Left hindlimb (tissue), 1 donor: ENCODE measurements around the gene CEP19.
"Not testable (repeated sequence)": the region's sequence is repeated elsewhere in the genome, so short reads cannot be mapped to it uniquely, and the experiment has no call there.

ENCODE experiments used
- DNase-seq: peaks from one replicate; pipeline ENCODE4 v3.0.0-alpha.2; 2018

Gene CEP19, protein sequence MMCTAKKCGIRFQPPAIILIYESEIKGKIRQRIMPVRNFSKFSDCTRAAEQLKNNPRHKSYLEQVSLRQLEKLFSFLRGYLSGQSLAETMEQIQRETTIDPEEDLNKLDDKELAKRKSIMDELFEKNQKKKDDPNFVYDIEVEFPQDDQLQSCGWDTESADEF

DNA sequence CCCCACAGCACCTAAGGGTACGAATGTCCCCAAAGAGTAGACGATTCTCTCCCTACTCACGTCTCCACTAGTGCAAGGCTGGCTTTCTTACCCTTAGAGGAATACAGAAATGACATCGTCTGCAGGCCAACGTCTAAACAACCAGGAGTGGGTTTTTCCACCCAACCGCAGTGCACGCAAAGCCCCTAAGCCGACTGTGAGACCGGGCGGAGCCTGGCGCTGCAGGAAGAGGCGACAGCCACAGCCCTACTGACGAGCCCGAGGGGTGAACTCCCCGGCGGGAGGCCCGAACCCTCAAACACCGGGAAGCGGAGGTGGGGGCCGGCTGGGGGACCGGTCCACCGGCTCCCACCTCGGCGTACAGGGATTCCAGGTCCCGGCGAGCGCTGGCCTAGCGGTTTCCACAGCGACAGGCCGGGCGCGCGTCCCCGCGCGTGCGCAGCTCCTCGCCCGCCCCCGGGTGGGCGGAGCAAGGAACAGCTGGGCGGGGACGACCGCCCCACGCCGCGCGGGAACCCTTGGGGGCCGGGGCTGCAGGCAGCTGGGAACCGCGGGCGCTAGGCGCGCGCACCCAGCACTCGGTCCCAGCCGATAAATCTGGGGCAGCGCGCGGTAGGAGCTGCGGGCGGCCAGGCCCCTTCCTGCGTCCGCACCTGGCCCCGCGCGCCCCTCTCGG is at the start of gene CEP19, which contains the start of gene PIGX:
Gene CEP19, minus strand, starts transcription at position 413 of the 676 bp plus-strand sequence. CDS start 3,593 bp downstream, outside the sequence.
Gene PIGX, plus strand, starts transcription at position 540 of the 676 bp plus-strand sequence.
- DNase-seq, result peak; percentile 91

DNA sequence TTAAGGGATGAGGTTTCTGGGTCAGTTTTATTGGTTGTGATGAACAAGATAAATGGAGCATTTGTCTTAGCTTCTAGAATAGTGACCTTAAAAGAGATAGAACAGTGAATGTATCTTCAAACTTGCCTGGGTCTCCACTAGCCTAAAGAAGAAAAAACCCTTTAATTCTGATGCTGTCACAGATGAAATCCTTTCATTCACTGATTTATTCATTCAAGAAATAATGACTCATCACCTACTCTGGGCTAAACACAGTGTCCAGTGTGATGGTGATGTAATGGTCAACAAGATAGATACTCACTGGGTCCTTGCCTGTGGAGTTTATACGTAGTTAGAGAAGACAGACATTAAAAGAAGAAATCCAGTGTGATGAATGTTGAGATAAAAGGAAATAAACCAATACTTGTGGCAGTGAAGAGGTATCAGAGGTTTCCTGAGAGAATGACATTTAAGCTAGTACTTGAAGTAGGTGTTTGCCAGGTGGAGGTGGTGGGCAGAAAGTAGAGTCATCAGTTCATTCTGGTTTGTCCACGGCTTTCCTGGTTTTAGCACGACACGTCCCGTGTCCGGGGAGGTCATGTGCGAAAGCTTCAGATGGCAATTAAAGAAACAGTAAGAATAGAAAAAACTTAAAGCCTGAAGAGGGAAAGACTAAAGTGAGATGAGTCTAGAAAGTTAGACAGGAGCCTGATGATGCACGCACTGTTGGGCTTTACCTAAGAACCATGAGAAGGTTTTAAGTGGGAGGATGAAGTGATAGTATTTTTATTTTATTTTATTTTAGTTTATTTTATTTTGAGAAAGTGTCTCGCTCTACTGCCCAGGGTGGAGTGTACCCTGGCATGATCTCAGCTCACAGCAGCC is 46.1 kb upstream of the CEP19 start:
- DNase-seq, result no peak

DNA sequence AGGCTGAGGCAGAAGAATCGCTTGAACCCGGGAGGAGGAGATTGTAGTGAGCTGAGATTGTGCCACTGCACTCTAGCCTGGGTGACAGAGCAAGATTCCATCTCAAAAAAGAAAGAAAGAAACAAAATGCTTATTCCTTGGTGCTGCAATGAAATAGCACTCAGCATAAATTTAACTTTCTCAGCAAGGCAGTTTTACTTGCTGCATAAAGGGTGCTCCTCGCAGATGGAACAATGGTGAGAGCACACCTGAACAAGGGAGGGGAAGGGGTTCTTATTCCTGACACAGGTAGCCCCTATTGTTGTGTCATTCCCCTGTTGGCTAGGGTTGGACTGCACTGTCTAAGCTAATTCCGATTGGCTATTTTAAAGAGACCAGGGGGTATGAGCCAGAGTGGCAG is 44.7 kb upstream of the CEP19 start:
- DNase-seq, result no peak

DNA sequence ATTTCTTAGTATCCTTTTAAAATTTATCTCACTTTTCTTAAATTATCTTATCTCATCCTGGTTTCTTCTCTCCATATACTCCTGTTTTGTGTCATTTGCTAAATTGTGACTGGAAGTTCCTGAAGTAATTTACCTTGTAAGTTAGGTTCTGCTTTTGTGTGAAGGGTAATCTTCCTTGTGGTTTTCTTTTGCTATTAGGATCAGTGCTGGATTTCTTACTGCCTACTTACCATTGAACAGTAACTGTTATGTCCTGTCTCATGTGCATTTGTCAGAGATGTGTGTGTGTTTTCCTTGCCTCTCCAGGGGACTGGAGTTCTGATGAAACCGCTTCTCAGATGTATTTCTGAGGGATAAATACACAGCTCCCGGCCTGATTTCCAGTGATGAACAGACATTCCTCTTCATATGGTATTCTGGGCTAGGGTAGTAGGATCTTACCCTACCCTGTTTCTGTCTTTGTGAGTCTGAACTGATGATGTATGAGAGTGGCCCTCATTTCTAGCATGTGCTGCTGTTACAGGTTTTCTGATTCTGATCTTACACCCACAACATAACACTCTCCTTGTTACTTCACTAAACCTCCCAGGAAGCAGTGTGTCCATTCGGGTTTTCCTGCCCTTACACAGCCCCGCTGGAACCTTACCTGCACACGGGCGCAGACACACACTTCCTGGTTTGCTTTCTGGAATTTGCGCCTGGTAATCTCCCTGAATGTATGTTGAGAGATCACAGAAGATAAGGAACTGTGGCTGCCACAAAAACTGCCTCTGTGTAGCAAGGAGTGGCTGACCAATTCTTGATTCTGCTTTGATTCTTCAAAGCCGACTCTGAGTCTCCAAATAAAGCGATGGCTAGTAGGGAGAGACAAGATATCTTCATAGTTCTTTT is 42.3 kb upstream of the CEP19 start:
- no peak for DNase-seq

DNA sequence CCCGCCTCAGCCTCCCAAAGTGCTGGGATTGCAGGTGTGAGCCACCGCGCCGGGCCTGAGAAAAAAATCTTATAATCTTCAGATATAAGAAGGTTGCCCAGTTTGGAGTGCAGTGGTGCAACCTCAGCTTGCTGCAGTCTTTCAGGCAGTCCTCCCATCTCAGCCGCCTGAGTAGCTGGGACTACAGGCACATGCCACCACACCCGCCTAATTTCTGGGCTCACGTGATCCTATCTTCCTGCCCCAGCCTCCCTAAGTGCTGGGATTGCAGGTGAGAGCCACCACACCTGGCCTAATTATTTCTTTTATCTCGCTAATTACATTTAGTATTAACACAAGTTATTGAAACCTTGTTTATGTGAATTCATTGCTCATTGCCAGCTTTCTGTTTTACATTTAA is 41.2 kb upstream of the CEP19 start:
- DNase-seq, result no peak

DNA sequence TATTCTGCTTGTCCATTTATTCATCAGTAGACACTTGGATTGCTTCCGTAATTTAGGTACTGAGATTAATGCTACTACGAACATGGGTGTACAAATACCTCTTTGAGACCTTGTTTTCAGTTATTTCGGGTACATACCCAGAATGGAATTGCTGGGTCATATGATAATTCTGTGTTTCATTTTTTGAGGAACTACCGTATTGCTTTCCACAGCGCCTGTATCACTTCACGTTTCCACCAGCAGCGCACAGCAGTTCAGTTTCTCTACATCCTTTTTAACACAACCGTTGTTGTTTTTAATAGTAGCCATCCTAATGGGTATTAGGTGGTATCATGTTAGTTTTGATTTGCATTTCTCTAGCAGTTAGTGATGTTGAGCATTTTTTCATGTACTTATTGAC is 37.1 kb upstream of the CEP19 start:
- no peak for DNase-seq

DNA sequence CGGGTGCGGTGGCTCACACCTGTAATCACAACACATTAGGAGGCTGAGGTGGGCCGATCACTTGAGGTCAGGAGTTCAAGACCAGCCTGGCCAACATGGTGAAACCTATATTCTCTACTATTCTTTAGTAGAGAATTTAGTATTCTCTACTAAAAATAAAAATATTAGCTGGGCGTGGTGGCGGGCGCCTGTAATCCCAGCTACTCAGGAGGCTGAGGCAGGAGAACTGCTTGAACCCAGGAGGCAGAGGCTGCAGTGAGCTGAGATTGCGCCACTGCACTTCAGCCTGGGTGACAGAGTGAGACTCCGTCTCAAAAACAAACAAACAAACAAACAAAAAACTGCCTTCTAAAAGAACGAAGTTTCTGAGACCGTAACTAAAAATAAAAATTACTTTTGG is 31.5 kb upstream of the CEP19 start:
- not testable (repeated sequence) for DNase-seq

DNA sequence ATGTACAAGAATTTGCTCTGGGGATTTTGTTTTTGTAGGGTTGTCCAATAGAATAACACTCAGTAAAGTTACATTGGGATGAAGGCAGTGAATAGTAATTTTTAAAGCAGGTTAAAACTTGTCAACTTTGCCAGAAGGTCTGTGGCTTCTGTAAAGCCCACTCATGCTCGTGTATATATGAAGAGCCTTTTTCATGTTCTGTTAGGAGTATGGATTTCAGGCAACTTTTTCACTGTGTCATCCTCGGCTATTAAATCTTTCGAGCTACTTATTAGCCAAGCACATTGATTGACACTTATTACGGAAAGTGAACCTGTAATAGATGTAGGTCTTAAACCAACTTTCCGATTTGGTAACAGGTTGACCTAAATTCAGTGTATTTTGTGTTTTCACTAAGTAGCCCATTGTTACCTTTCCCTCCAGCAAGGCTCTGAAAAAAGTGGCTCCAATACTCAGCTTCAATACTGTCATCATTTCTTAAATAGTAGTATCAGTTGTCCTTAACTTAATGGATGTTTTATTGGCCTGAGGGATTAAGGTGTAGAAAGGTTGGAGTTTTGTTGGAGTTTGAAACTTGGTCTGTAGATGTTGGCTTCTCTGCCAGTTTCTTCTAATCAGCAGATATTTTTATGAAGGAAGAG is 29.3 kb upstream of the CEP19 start:
- no peak for DNase-seq

DNA sequence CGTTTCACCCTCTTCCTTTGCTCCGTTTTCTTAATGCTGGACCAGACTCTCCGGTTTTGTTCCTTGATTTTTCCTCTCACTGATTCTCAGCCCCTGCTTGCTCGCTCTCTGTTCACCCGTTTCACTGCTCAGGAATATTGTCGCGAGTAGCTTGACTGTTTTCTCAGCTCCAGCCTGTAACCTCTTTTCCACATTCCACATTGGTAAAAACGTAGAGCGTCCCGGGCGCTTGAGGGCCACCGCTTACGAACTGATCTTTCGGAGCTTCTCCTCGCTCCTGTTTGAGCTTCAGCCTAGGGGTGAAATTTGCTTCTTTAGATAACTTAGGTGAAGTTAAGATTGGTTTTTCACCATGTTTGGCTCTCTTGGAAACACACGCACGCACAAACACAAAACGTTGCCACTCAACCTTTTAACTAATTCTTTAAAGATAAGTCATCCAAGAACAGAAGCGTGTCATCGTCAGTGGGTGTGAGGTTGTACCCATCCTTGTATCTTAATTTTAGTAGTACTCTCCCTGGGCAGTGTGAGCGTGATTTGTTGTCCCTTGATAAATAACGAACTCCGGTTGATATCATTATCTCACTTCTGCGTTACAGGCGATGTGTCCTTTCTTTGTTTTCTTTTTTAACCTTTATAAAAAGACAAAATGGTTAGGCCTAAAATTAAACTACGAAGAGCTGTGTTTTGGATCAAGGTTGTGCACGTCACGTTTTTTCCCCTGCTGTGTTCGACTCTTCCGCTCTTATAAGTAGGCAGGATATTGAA is 28.6 kb upstream of the CEP19 start:
- DNase-seq, result peak; percentile 57

DNA sequence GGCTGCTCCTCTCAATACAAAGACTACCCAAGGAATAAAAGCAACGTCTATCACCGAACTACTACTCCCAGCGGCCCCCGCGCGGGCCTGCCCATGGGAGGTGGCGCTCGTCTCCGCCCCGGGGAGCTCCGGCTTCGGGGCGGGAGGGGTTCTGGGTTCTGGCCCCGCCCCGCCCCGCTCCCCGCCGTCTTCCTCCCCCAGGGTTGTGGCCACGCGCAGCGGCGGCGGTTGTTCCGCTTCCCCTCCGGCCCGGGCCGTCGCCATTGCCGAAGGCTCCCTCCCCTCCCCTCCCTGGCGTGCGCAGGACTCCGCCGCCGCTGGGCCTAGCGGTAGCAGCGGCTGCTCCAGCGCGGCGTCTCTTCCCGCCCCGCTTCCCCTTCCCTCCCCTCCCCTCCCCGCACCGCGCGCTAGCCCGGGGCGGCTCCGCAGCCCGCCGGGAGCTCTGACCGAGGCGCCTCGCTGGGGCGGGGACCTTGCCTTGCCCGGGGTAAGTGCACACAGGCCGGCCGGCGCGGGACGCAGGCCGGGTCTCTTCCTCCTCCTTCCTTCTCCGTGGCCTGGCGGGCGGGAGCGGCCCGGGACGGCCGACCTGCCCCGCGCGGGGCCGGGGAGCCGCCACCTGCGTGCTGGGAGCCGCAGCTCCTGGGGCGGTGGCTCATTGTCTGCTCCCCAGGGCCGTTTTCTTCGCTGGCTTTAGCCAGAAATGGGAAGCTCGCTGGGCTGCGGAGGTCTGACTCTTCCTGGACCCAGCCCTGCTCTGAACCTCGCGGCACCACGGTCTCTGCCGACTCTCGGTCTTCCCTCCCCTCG is 27.8 kb upstream of the CEP19 start, which contains the start of gene PAK2:
Gene PAK2, plus strand, starts transcription at position 187 of the 810 bp plus-strand sequence. CDS start 42,790 bp downstream, outside the sequence.
- peak; percentile 94 for DNase-seq

DNA sequence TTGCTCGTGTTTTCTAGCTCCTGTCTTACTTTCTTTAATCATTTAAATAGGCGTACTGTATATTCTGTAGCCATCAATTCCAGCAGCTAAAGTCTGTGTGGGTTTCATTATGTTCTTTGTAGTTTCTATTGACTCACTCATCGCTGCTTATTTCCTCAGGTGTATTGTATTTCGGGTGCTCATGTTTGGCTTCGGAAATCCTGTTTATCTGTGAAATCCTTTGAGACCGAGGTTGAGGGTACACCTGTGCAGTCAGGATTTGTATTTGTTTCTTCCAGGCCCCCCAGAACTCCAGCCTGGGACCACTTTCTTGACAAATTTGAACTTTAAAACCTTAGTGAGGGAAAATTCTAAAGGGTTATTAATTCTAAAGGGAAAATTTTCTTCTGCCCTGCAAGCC is 25.6 kb upstream of the CEP19 start:
- no peak for DNase-seq

DNA sequence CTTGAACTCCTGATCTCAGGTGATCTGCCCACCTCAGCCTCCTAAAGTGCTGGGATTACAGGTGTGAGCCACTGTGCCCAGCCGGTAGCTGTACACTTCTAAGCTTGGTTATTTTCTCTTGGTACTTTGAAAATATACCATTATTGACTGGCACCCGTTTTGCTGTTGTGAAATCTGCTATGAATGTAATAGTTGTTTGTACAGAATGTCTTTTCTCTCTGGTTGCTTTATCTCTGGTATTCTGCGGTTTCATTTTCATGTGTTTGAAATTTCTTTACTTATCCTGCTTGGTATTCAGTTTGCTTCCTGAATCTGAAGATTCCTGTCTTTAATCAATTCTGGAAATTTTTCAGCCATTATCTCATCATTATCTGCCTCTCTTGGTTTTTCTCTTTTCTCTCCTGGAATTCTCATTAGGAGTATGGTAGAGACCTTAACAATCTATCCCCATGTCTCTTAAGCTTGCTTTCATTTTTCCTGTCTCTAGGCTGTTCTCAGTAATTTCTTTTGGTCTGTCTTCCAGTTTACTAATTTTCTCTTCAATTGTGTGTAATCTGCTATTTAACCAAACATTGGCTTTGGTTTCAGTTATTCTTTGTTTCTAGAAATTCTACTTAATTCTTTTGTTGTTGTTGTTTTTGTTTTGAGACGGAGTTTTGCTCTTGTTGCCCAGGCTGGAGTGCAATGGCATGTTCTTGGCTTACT is 24.8 kb upstream of the CEP19 start:
- no peak for DNase-seq

DNA sequence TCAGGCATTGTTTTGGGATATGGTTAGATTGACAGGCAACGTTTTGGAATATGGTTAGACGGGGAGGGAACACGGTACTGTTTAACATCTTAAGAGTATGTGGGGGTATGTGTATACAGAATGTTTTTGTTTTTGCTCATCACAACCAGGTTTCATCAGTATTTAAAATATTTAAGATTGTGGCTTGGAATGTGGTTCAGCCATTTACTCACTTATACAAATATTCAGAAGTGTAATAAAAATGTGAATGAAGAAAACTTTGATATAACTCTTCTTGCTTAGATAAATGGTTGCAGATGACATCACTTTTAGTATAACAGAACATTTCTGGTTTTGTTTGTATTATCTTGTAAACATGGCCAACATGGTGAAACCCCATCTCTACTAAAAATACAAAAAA is 23.7 kb upstream of the CEP19 start:
- DNase-seq, result no peak

DNA sequence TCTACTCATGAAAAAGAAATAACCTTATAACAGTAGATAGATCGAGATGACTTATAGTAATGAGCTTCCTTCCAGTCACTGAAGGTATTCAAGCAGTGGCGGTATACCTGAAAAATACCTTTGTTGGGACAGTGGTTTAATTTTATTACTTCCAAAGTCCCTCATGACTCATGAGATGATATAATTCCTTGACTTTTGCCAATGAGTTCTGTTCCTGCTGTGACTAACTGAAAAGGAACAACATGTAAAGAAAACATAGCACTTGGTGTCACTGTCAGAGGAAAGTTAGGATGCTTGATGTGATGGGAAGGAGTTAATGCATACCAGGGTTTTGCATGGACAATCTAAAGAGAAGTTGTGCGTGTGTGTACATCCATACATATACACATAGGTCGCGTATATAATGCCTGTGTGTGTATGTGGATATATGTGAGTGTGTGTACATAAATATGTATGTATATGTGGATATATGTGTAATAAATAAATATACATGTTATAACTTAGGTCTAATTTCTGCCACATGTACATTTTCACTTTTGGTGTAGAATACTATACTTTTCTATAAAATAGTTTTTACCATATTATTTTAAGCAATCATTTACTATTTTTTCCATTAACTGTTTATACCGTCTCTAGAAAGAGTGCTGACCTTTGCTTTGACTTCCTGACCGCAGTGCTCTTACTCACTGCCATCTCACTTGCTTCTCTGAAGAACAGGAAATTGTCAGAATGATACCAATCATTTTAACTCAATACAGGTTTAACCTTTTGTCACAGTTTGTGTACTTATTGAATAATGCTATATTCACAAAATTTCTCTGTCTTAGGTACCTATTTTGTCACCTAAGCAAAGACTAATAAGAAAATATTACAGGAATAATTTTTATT is 15.0 kb upstream of the CEP19 start:
- DNase-seq, result no peak

DNA sequence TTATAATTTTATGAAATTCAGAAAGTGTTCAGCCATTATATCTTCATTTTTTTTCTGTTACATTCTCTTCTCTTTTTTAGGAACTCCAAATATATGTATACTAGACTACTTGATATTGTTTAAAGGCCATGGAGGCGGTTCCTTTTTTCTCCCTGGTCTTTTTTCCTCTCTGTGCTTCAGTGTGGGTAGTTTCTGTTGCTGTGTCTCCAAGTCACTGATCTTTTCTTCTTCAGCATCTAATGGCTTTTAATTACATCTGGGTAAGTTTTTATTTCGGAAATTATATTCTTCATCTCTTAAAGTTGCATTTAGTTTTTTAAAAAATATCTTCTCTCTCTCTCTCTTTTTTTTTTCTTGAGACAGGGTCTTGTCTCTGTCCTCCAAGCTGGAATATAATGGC is 9.0 kb upstream of the CEP19 start:
- no peak for DNase-seq

DNA sequence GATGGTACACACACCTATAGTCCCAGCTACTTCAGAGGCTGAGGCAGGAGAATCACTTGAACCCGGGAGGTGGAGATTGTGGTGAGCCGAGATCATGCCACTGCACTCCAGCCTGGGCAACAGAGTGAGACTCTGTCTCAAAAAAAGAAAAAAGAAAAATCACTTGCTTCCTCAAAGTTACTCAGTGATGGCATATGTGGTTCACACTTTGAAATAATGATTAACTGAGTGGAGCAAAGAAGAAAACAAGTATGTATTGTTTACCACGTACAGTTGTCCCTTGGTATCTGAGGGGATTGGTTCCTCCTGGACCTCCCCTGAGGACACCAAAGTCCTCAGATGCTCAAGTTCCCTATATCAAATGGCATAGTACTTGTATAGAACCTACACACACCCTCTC is 5.1 kb upstream of the CEP19 start:
- not testable (repeated sequence) for DNase-seq

DNA sequence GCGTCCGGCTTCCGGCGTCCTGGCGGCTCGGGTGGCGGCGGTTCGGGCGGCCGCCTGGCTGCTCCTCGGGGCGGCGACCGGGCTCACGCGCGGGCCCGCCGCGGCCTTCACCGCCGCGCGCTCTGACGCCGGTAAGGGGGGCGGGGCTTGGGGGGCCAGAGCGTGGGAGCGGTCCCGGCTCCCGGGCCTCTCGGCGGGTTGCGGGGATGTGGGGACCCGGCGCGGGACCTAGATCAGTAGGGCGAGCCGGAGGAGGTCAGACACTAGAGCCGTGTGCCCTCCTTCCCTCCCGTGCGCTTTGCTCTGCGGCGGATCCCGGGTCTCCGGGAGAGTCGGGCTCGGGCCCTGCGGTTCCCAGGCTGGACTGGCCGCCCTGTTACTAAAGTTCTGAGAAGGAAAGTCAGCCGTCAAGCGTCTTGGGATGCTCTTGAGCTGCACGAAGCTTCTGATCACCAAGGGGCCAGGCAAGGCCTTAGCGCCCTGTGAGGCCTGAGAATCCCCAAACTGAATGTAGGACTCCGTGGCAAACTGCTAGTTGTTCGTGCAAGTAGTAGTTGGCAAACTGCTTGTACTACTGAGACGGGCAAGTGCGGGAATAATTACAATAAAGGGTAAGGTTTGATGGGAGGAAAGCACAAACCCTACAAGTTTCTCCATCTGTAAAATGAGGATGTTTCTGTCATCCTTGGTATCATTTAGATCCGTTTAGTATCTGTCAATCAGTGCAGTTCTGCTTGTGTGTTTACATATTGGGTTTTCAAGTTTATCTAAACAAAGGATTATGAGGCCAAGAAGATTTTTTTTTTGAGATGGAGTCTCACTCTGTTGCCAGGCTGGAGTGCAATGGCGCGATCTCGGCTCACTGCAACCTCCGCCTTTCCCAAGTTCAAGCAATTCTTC is 714 bp upstream of the CEP19 start:
- DNase-seq, result no peak

DNA sequence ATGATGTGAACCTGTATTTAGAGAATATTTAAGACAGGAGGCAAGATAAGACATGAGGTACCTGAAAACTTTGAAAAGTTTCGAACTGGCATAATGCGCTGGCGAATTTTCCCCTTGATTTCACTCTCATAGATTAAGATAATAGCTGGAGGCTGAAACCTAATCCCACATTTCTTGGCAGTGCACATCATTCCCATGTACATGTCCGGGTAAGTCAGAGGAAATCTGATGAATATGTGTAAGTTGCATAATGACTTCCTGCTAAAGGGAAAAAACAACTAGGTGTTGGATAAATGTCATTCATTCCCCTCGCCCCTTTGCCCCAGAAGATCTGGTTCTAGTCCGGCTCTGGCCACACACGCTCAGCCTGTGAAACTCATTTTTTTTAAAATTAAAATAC is 3.6 kb downstream of the CEP19 start:
- no peak for DNase-seq
